Kidney epithelial cell (primary cell): Measurements from ENCODE around the gene MEP1A. TPM values are rescaled to one million over a fixed set of nuclear protein-coding genes. Genes with fewer than 3 reads are reported as not detected.

Experiments
- DNase-seq: peaks from one replicate; pipeline ENCODE4 v3.0.0-alpha.2; 2010; ENCODE audit warnings: low read depth
- H3K27me3 ChIP-seq: 2 replicates; pipeline ENCODE4 v1.6.0; 2011; ENCODE audit warnings: low read length; ENCODE audit not compliant: control insufficient read depth, insufficient read depth
- H3K36me3 ChIP-seq: 2 replicates; pipeline ENCODE4 v1.5.1; 2011; ENCODE audit warnings: low read length; ENCODE audit not compliant: control insufficient read depth, insufficient read depth
- H3K4me3 ChIP-seq: 2 replicates; pipeline ENCODE4 v1.5.1; 2011; ENCODE audit warnings: low read depth, mild to moderate bottlenecking, control low read depth, low read length
- CTCF ChIP-seq: IDR thresholded peaks from 2 replicates; pipeline ENCODE4 v1.5.1; 2011; ENCODE audit warnings: mild to moderate bottlenecking, moderate library complexity, low read length, control low read depth, inconsistent platforms; ENCODE audit not compliant: insufficient read depth, poor library complexity, severe bottlenecking
- total RNA-seq: library from RNA; depleted of rRNA; stranded (reverse); fragments of >200 nt; gene quantifications from 2 replicates; pipeline ENCODE4 v1.2.3, GENCODE V29; 2015

MEP1A gene
- total RNA-seq, 1 donor from 2014 or later = not detected

- Histone ChIP-seq H3K27me3 (no peaks in the 10 kb centered on the region), H3K4me3 (no peak overlapping the region), H3K36me3 (no peaks in the 10 kb centered on the region)
- DNase-seq = no peak
- no peak for TF ChIP-seq CTCF
These were observed 3.8 kb downstream of the MEP1A start for GRCh38 chr6:46796848-46797580.

GRCh38 chr6:46799657-46800056 is 6.5 kb downstream of the MEP1A start:
- Histone ChIP-seq H3K4me3 (no peak overlapping the region), H3K36me3 (no peaks in the 10 kb centered on the region), H3K27me3 (no peaks in the 10 kb centered on the region)
- no peak for TF ChIP-seq CTCF
- DNase-seq = no peak

GRCh38 chr6:46808806-46809205 is 15.6 kb downstream of the MEP1A start:
- no peaks in the 10 kb centered on the region for H3K36me3 ChIP-seq
- no peak for DNase-seq
- no peaks in the 10 kb centered on the region for H3K27me3 ChIP-seq
- H3K4me3 ChIP-seq = no peak overlapping the region
- no peak for TF ChIP-seq CTCF

- Histone ChIP-seq H3K36me3 (no peaks in the 10 kb centered on the region), H3K4me3 (no peak overlapping the region), H3K27me3 (no peaks in the 10 kb centered on the region)
- no peak for TF ChIP-seq CTCF
- DNase-seq = no peak
These were observed 21.9 kb downstream of the MEP1A start for GRCh38 chr6:46815130-46815529.

- no peak for TF ChIP-seq CTCF
- DNase-seq = no peak
- H3K4me3 ChIP-seq = no peak overlapping the region
- no peaks in the 10 kb centered on the region for H3K36me3 ChIP-seq
- H3K27me3 ChIP-seq = no peaks in the 10 kb centered on the region
These were observed 23.4 kb downstream of the MEP1A start for GRCh38 chr6:46816626-46817025.

- Histone ChIP-seq H3K27me3 (no peaks in the 10 kb centered on the region), H3K36me3 (no peaks in the 10 kb centered on the region), H3K4me3 (no peak overlapping the region)
- TF ChIP-seq CTCF = no peak
- no peak for DNase-seq
These were observed 26.4 kb downstream of the MEP1A start for GRCh38 chr6:46819561-46819960.
